ENCODE data around the gene SCRT2. TPM values are rescaled to one million over a fixed set of nuclear protein-coding genes. Genes with fewer than 3 reads are reported as not detected.
"Not testable (repeated sequence)": the region's sequence is repeated elsewhere in the genome, so short reads cannot be mapped to it uniquely, and the experiment has no call there.

The SCRT2 gene
- total RNA-seq, 1 donor from 2014 or later: not detected

GRCh38 chr20:642398-643174 lies 33.0 kb downstream of the SCRT2 start:
- ATAC-seq (ENCODE audit: poor library complexity) (peak; percentile 47), DNase-seq (no peak)

GRCh38 chr20:642013-642397 lies 33.6 kb downstream of the SCRT2 start:
- intact Hi-C loops (cut with DNase I): loop anchor here (10.0 kb wide), 1 partner anchor 287 kb away; no protein-coding TSS in a partner anchor
- not testable (repeated sequence) for ATAC-seq (ENCODE audit: poor library complexity)

More at GRCh38 chr20:642398-643174, 33.0 kb downstream of the SCRT2 start:
- intact Hi-C loops (cut with DNase I): loop anchor here (10.0 kb wide), 1 partner anchor 288 kb away; no protein-coding TSS in a partner anchor

GRCh38 chr20:641516-641875 lies 34.1 kb downstream of the SCRT2 start:
- ATAC-seq (ENCODE audit: poor library complexity): no peak
- no peak for DNase-seq
- intact Hi-C loops (cut with DNase I): loop anchor here (10.0 kb wide), 1 partner anchor 287 kb away; no protein-coding TSS in a partner anchor

More at GRCh38 chr20:642013-642397, 33.6 kb downstream of the SCRT2 start:
- not testable (repeated sequence) for DNase-seq

- DNase-seq (no peak), ATAC-seq (ENCODE audit: poor library complexity) (no peak)
- intact Hi-C loops (cut with DNase I): loop anchor here (10.0 kb wide), 1 partner anchor 286 kb away; no protein-coding TSS in a partner anchor
Measured at GRCh38 chr20:640674-641515, 34.7 kb downstream of the SCRT2 start.

- intact Hi-C loops (cut with DNase I): no loop called here
- DNase-seq (no peak), ATAC-seq (ENCODE audit: poor library complexity) (no peak)
Measured at GRCh38 chr20:638579-638978, 37.0 kb downstream of the SCRT2 start.

- intact Hi-C loops (cut with DNase I): no loop called here
- DNase-seq (no peak), ATAC-seq (ENCODE audit: poor library complexity) (no peak)
Measured at GRCh38 chr20:637559-637958, 38.0 kb downstream of the SCRT2 start.

- ATAC-seq (ENCODE audit: poor library complexity) (no peak), DNase-seq (no peak)
- intact Hi-C loops (cut with DNase I): no loop called here
Measured at GRCh38 chr20:635893-636338, 39.7 kb downstream of the SCRT2 start.

- ATAC-seq (ENCODE audit: poor library complexity) (no peak), DNase-seq (no peak)
Measured at GRCh38 chr20:635028-635892, 40.3 kb downstream of the SCRT2 start.

GRCh38 chr20:634148-634925 lies 41.3 kb downstream of the SCRT2 start:
- ATAC-seq (ENCODE audit: poor library complexity): no peak
- no peak for DNase-seq
- intact Hi-C loops (cut with DNase I): no loop called here

More at GRCh38 chr20:635028-635892, 40.3 kb downstream of the SCRT2 start:
- intact Hi-C loops (cut with DNase I): no loop called here

GRCh38 chr20:631101-631500 lies 44.5 kb downstream of the SCRT2 start:
- intact Hi-C loops (cut with DNase I): no loop called here
- ATAC-seq (ENCODE audit: poor library complexity) (no peak), DNase-seq (no peak)

- DNase-seq (no peak), ATAC-seq (ENCODE audit: poor library complexity) (no peak)
- intact Hi-C loops (cut with DNase I): no loop called here
Measured at GRCh38 chr20:626579-626978, 49.0 kb downstream of the SCRT2 start.

- ATAC-seq (ENCODE audit: poor library complexity) (no peak), DNase-seq (no peak)
- intact Hi-C loops (cut with DNase I): no loop called here
Measured at GRCh38 chr20:625360-625932, 50.2 kb downstream of the SCRT2 start.

- DNase-seq (no peak), ATAC-seq (ENCODE audit: poor library complexity) (no peak)
- intact Hi-C loops (cut with DNase I): no loop called here
Measured at GRCh38 chr20:623704-624103, 51.9 kb downstream of the SCRT2 start.

- intact Hi-C loops (cut with DNase I): no loop called here
- no peak for ATAC-seq (ENCODE audit: poor library complexity)
- no peak for DNase-seq
Measured at GRCh38 chr20:623021-623420, 52.6 kb downstream of the SCRT2 start.

- intact Hi-C loops (cut with DNase I): no loop called here
- DNase-seq (no peak), ATAC-seq (ENCODE audit: poor library complexity) (no peak)
Measured at GRCh38 chr20:622161-622560, 53.4 kb downstream of the SCRT2 start.

GRCh38 chr20:621125-621756 lies 54.4 kb downstream of the SCRT2 start:
- intact Hi-C loops (cut with DNase I): no loop called here
- no peak for DNase-seq
- no peak for ATAC-seq (ENCODE audit: poor library complexity)

- ATAC-seq (ENCODE audit: poor library complexity) (no peak), DNase-seq (no peak)
- intact Hi-C loops (cut with DNase I): no loop called here
Measured at GRCh38 chr20:620246-620645, 55.4 kb downstream of the SCRT2 start.

Data from Right ventricle myocardium superior (tissue), 1 donor.